Colonic mucosa (tissue), 4 donors: ENCODE data around the gene ACSL6. TPM values are rescaled to one million over a fixed set of nuclear protein-coding genes. Genes with fewer than 3 reads are reported as not detected.

Experiments used
- DNase-seq: peaks from one replicate; pipeline ENCODE4 v3.0.0-alpha.2; 2020
- H3K27ac ChIP-seq: fragments of 200-600 bp; one replicate; pipeline ENCODE4 v1.8.0; 2021
- H3K27me3 ChIP-seq: fragments of 200-600 bp; one replicate; pipeline ENCODE4 v1.8.0; 2021
- H3K36me3 ChIP-seq: fragments of 200-600 bp; one replicate; pipeline ENCODE4 v1.8.0; 2021
- H3K4me1 ChIP-seq: fragments of 200-600 bp; one replicate; pipeline ENCODE4 v1.8.0; 2021; ENCODE audit warnings: mild to moderate bottlenecking
- H3K4me3 ChIP-seq: fragments of 200-600 bp; one replicate; pipeline ENCODE4 v1.8.0; 2021
- H3K9ac ChIP-seq, 2 donors: one replicate each; pipeline ENCODE4 v1.7.0; 2013; ENCODE audit warnings: control low read depth in 2 of 2, low read depth in 2 of 2, low read length in 2 of 2
- H3K9me3 ChIP-seq: fragments of 200-600 bp; one replicate; pipeline ENCODE4 v1.8.0; 2021
- intact Hi-C: fragments of 100-400 bp; cut with DNase I; formaldehyde crosslinking; loops from one replicate; pipeline ENCODE4 v1.14.1; 2022
- total RNA-seq, 2 donors: library from RNA; stranded (reverse); fragmentation: NEBNext Ultra II Directional in 1 of 2; extraction: Animal tissue kit (Norgen Biotek cat#: 25700) in 1 of 2; gene quantifications; one replicate each; pipeline ENCODE4 v1.2.1, GENCODE V29; 2021
- TF ChIP-seq, protein P1 (sequence below): fragments of 200-600 bp; IDR thresholded peaks from one replicate; pipeline ENCODE4 v1.8.0; 2022; ENCODE audit warnings: antibody characterized with exemption, mild to moderate bottlenecking
- donor health status: healthy.
- donor health status: DM: no; HTN: no; CAD: no.
- donor health status: DM: no; HTN: no; CAD: no.

ACSL6 gene
- total RNA-seq, 2 donors from 2014 or later = 0.25 to 0.93 TPM

GRCh38 chr5:131957721-131958441 is 53.6 kb downstream of the ACSL6 start:
- H3K36me3 ChIP-seq = no peaks in the 10 kb centered on the region
- H3K9me3 ChIP-seq = no peaks in the 10 kb centered on the region
- TF ChIP-seq, protein P1, sequence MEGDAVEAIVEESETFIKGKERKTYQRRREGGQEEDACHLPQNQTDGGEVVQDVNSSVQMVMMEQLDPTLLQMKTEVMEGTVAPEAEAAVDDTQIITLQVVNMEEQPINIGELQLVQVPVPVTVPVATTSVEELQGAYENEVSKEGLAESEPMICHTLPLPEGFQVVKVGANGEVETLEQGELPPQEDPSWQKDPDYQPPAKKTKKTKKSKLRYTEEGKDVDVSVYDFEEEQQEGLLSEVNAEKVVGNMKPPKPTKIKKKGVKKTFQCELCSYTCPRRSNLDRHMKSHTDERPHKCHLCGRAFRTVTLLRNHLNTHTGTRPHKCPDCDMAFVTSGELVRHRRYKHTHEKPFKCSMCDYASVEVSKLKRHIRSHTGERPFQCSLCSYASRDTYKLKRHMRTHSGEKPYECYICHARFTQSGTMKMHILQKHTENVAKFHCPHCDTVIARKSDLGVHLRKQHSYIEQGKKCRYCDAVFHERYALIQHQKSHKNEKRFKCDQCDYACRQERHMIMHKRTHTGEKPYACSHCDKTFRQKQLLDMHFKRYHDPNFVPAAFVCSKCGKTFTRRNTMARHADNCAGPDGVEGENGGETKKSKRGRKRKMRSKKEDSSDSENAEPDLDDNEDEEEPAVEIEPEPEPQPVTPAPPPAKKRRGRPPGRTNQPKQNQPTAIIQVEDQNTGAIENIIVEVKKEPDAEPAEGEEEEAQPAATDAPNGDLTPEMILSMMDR = no peak
- no peak for DNase-seq
- no peak overlapping the region for H3K27ac ChIP-seq
- H3K27me3 ChIP-seq = no peaks in the 10 kb centered on the region
- H3K4me1 ChIP-seq = no peaks in the 10 kb centered on the region
- H3K9ac ChIP-seq = no peak overlapping the region
- intact Hi-C loops = no loop called here
- H3K4me3 ChIP-seq = no peak overlapping the region

DNA sequence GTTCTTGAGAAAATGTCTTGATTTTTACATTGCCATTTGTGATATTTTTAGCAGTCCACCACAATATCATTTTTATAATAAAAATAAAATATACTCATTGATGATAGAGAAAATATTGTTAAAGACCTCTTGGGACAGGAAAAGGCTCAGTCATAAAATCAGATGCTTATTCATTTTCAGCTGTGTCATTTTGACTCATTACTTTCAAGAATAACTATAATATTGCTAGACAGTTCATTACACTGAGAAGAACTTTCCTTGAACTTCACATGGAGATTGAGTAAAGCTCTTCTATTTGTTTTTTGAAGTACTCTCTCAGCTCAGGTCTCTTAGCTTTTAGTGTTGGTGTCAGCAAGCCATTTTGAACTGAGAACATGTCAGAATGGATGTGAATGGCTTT is 57.5 kb downstream of the ACSL6 start:
- Histone ChIP-seq H3K4me1 (no peaks in the 10 kb centered on the region), H3K27ac (no peak overlapping the region), H3K9me3 (no peaks in the 10 kb centered on the region), H3K27me3 (no peaks in the 10 kb centered on the region), H3K36me3 (no peaks in the 10 kb centered on the region), H3K4me3 (no peak overlapping the region), H3K9ac (no peak overlapping the region)
- intact Hi-C loops = no loop called here
- TF ChIP-seq, protein P1 = no peak
- no peak for DNase-seq

DNA sequence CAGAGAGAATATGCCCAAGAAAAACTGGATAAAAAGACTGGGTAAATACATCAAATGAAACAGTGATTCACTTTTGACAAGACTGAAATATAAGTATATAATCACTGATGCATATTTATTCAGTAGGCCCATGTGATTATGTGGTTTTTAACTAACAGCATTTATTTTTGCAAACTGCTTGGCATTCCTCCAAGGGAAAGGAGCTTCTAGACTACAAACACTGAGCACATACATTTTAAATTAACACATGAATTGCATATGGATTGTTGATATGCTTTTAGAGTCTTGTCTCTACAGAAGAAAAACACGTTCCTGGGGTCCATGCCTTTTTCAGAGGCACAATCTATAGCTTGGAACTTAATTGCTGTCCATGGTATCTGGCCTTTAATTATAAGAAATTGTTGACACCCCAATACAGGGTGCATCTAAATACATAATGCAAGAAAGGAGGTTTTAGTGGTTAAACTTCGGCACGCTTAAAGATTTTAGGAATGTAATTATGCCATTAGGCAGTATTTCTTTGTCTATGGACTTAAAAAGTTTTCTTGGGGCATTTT is 59.1 kb downstream of the ACSL6 start:
- TF ChIP-seq, protein P1 = no peak
- H3K4me1 ChIP-seq = no peaks in the 10 kb centered on the region
- no peak for DNase-seq
- H3K9ac ChIP-seq = no peak overlapping the region
- H3K27ac ChIP-seq = no peak overlapping the region
- no peaks in the 10 kb centered on the region for H3K9me3 ChIP-seq
- no peak overlapping the region for H3K4me3 ChIP-seq
- intact Hi-C loops = no loop called here
- no peaks in the 10 kb centered on the region for H3K27me3 ChIP-seq
- H3K36me3 ChIP-seq = no peaks in the 10 kb centered on the region

DNA sequence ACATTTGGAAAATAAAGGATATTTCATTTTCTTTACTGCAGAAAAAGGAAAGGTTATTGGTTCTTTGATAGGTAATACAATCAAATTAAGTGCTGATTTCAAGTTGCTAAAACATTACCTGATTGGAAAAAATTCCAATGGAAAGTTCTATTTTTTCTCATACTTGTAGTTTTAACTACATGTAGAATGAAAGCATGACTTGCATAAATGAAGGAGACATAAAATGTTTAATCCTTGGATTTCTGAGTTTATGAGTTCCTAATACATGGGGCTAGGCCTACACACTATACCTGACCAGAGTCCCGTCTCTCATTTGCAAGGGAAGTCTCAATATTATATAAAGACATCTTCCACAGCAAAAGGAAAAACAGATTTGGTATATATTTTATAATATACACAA is 60.8 kb downstream of the ACSL6 start:
- H3K36me3 ChIP-seq = no peaks in the 10 kb centered on the region
- H3K4me3 ChIP-seq = no peak overlapping the region
- no peaks in the 10 kb centered on the region for H3K4me1 ChIP-seq
- intact Hi-C loops = no loop called here
- no peak for DNase-seq
- H3K27ac ChIP-seq = no peak overlapping the region
- H3K9me3 ChIP-seq = no peaks in the 10 kb centered on the region
- TF ChIP-seq, protein P1 = no peak
- no peak overlapping the region for H3K9ac ChIP-seq
- no peaks in the 10 kb centered on the region for H3K27me3 ChIP-seq

DNA sequence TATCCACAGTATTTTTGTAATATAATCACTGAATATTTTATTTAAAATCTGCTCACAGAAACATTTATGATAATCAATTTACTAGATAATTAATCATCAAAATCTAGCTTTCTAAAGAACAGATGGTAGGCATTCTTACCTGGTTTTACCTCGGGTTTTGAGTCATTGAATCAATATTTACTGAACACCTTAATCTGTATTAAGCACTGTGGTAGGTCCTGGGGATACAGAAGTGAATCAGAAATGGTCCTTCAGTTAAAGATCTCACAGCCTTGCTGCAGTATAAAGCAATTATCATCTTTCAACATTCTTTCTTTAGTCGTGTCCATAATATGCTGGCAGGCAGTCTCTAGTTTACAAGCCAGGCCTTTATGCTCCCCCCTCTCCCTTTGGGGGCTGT is 64.0 kb downstream of the ACSL6 start:
- H3K4me1 ChIP-seq = no peaks in the 10 kb centered on the region
- H3K9ac ChIP-seq = no peak overlapping the region
- no peak for DNase-seq
- TF ChIP-seq, protein P1 = no peak
- no peaks in the 10 kb centered on the region for H3K36me3 ChIP-seq
- H3K4me3 ChIP-seq = no peak overlapping the region
- H3K27ac ChIP-seq = no peak overlapping the region
- intact Hi-C loops = no loop called here
- no peaks in the 10 kb centered on the region for H3K27me3 ChIP-seq
- no peaks in the 10 kb centered on the region for H3K9me3 ChIP-seq
